HCEC 1CT (cell line): ENCODE data around the gene PRPF18.

Experiments
- DNase-seq: peaks from one replicate; pipeline ENCODE4 v3.0.0-alpha.2; 2017

The PRPF18 gene

GRCh38 chr10:13644866-13645265 is 58.1 kb downstream of the PRPF18 start:
- DNase-seq = no peak

GRCh38 chr10:13648425-13648824 is 61.7 kb downstream of the PRPF18 start:
- no peak for DNase-seq

- DNase-seq = no peak
These were observed 63.2 kb downstream of the PRPF18 start for GRCh38 chr10:13649844-13650520.

GRCh38 chr10:13650961-13651360 is 64.2 kb downstream of the PRPF18 start:
- DNase-seq = no peak

- DNase-seq = no peak
These were observed 65.4 kb downstream of the PRPF18 start for GRCh38 chr10:13651969-13652720.

GRCh38 chr10:13652860-13653259 is 66.1 kb downstream of the PRPF18 start:
- no peak for DNase-seq

GRCh38 chr10:13654118-13654830 is 67.5 kb downstream of the PRPF18 start:
- no peak for DNase-seq

GRCh38 chr10:13654846-13655245 is 68.1 kb downstream of the PRPF18 start:
- no peak for DNase-seq

GRCh38 chr10:13656337-13657100 is 69.8 kb downstream of the PRPF18 start:
- DNase-seq = no peak

- no peak for DNase-seq
These were observed 70.4 kb downstream of the PRPF18 start for GRCh38 chr10:13657101-13657680.

- no peak for DNase-seq
These were observed 71.5 kb downstream of the PRPF18 start for GRCh38 chr10:13658264-13658663.

- DNase-seq = no peak
These were observed 72.3 kb downstream of the PRPF18 start for GRCh38 chr10:13658871-13659685.

- DNase-seq = peak; percentile 46
These were observed 73.3 kb downstream of the PRPF18 start for GRCh38 chr10:13659887-13660550.

- DNase-seq = no peak
These were observed 73.8 kb downstream of the PRPF18 start for GRCh38 chr10:13660551-13660920.

- no peak for DNase-seq
These were observed 74.5 kb downstream of the PRPF18 start for GRCh38 chr10:13661256-13661655.

GRCh38 chr10:13665516-13666262 is 78.9 kb downstream of the PRPF18 start:
- DNase-seq = no peak

- DNase-seq = no peak
These were observed 81.4 kb downstream of the PRPF18 start for GRCh38 chr10:13668126-13668525.

- no peak for DNase-seq
These were observed 82.6 kb downstream of the PRPF18 start for GRCh38 chr10:13669182-13669855.

GRCh38 chr10:13669901-13670300 is 83.1 kb downstream of the PRPF18 start:
- no peak for DNase-seq

GRCh38 chr10:13670311-13670710 is 83.5 kb downstream of the PRPF18 start:
- no peak for DNase-seq
